Measurements from ENCODE around the gene MAP1LC3B2. TPM values are rescaled to one million over a fixed set of nuclear protein-coding genes. Genes with fewer than 3 reads are reported as not detected.

Gene MAP1LC3B2
- total and polyA plus RNA-seq, 10 of the 15 experiments (the other 5 are each of a cell fraction or from before 2014, with no cell fraction given) = 0.23 to 2.7 (median 0.72) TPM; not detected in 3

DNA sequence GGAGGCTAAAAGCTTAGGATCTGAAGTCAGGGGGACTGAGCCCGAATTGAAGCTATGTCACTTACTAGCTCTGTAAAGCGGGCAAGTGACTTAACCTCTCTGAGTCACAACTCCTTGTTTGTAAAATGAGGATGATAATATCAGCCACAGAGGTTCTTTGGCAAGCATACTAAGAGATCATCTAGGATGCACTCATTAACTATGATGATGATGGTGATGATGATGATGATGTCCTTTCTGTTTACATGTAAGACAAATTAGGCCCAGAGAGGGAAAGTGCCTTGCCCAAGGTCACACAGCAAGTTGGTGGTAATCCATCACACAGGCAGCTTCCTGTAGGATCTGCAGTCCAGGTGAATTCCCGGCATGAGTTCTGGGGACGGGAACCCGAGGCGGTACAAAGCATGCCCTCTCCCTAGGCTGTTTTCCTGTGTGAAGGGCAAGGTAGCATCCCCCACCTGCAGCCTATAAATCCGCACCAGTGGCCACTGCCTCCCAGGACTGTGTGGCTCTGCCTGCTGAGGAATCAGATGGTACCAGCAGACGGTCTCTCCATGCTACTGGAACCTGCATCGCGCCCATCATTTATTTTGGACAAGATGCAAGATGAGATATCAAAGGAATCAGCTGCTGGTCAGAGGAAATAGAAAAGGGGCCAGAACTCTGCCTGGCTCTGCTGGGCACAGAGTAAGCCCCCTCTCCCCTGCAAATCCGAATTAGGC lies 55.2 kb downstream of the MAP1LC3B2 start (continued):
- TF ChIP-seq TARDBP (IDR thresholded peaks at IDR 0.05; ENCODE audit: borderline replicate concordance) (no peak), CEBPB (IDR thresholded peaks at IDR 0.05; ENCODE audit: borderline replicate concordance in 1 of 2, low read depth in 2 of 2, low read length in 2 of 2) (no peak), CREB1 (IDR thresholded peaks at IDR 0.05; ENCODE audit: low read depth) (no peak)
- TF ChIP-seq, protein P1, sequence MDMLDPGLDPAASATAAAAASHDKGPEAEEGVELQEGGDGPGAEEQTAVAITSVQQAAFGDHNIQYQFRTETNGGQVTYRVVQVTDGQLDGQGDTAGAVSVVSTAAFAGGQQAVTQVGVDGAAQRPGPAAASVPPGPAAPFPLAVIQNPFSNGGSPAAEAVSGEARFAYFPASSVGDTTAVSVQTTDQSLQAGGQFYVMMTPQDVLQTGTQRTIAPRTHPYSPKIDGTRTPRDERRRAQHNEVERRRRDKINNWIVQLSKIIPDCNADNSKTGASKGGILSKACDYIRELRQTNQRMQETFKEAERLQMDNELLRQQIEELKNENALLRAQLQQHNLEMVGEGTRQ (IDR thresholded peaks at IDR 0.05; ENCODE audit: borderline replicate concordance, low read depth, low read length) = no peak

DNA sequence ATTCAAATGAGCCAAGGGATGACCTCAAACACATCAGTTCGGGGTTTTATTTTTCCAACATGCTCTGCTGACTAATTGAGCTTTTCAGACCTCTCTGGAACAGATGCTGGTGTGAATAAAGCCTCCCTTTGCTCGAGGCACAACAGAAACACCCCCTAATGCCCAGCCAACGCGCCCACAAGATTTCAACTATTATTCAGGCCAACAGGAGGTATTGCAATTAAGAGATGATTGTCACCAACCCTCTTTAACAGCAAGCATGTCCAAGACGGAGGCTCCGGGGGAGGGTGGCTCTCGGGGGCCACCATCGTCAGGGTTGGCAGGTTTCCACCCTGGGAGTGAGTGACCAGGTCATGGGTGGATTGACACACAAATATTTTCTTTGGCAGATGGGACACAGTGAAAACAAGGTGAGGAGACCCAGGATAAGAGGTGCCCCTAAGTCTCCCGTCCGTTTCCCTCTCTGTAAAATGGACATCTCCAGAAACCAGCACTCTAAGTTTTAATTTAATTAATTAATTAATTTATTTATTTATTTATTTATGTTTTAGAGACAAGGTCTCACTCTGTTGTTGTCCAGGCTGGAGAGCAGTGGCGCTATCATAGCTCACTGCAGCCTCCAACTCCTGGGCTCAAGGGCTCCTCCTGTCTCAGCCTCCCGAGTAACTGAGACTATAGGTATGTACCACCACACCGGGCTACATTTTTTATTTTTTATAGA lies 56.1 kb downstream of the MAP1LC3B2 start:
- POLR2A ChIA-PET = no interaction called here
- CTCF ChIA-PET = no interaction called here
- H4K20me1 ChIP-seq (ENCODE audit: control insufficient read depth, insufficient read depth) = 0 out of 2 replicates have a peak, but pooled peaks cover 3% of the 10 kb centered on the region
- SMC1A ChIA-PET (ENCODE audit: uncharacterized antibody, unreplicated experiment) = no interaction called here
- 42% methylated on average over 12 of the region's 13 CpGs for WGBS (ENCODE audit: insufficient coverage, insufficient replicate concordance, low lambda C conversion rate, missing lambda C conversion rate)
- no peak overlapping the region for H3K9ac ChIP-seq (ENCODE audit: control insufficient read depth, insufficient read depth, low read length)
- DNase-seq (ENCODE audit: low read depth, low spot score) (no peak), FAIRE-seq (no peak), ATAC-seq (no peak)
- H3K4me1 ChIP-seq (ENCODE audit: control insufficient read depth, insufficient read depth, low read length) = no peaks in the 10 kb centered on the region
- H3K79me2 ChIP-seq (ENCODE audit: control insufficient read depth, insufficient read depth, low read length) = no peaks in the 10 kb centered on the region
- no peak overlapping the region for H3K4me2 ChIP-seq (ENCODE audit: control insufficient read depth, insufficient read depth)
- no peak overlapping the region for H3K4me3 ChIP-seq
- H3K27me3 ChIP-seq (replicated peaks in 1 of 2; ENCODE audit: control insufficient read depth in 2 of 2, insufficient read depth in 2 of 2, low read length in 1 of 2) = peaks cover 4% of the 10 kb centered on the region in 2 experiments; a peak in 3 of 4 replicates
- no peak overlapping the region for H3K27ac ChIP-seq (ENCODE audit: control insufficient read depth, insufficient read depth)
- RAD21 ChIA-PET (ENCODE audit: unreplicated experiment) = no interaction called here
- H3K36me3 ChIP-seq (ENCODE audit: control insufficient read depth in 2 of 2, insufficient read depth in 2 of 2, low read length in 1 of 2) = no peaks in the 10 kb centered on the region
- intact Hi-C loops (cut with micrococcal nuclease; ENCODE audit: unreplicated experiment) = no loop called here
- in situ Hi-C loops (cut with MboI) = no loop called here
- BruUV-seq (replicated peaks) = no TSS peak
- no peak overlapping the region for H2AFZ ChIP-seq (ENCODE audit: control insufficient read depth, low read depth, low read length)
- H3K9me3 ChIP-seq (replicated peaks; ENCODE audit: control insufficient read depth, insufficient read depth, low read length) = no peaks in the 10 kb centered on the region; the same call in 2 of the 3 replicates
- TF ChIP-seq KDM1A (IDR thresholded peaks at IDR 0.05; ENCODE audit: borderline replicate concordance) = no peak
- TF ChIP-seq, protein P2, sequence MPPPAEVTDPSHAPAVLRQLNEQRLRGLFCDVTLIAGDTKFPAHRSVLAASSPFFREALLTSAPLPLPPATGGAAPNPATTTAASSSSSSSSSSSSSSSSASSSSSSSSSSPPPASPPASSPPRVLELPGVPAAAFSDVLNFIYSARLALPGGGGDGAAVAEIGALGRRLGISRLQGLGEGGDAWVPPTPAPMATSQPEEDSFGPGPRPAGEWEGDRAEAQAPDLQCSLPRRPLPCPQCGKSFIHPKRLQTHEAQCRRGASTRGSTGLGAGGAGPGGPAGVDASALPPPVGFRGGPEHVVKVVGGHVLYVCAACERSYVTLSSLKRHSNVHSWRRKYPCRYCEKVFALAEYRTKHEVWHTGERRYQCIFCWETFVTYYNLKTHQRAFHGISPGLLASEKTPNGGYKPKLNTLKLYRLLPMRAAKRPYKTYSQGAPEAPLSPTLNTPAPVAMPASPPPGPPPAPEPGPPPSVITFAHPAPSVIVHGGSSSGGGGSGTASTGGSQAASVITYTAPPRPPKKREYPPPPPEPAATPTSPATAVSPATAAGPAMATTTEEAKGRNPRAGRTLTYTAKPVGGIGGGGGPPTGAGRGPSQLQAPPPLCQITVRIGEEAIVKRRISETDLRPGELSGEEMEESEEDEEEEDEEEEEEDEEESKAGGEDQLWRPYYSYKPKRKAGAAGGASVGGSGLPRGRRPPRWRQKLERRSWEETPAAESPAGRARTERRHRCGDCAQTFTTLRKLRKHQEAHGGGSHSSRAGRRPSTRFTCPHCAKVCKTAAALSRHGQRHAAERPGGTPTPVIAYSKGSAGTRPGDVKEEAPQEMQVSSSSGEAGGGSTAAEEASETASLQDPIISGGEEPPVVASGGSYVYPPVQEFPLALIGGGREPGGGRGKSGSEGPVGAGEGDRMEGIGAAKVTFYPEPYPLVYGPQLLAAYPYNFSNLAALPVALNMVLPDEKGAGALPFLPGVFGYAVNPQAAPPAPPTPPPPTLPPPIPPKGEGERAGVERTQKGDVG (CRISPR knock-in tag; IDR thresholded peaks at IDR 0.05) = no peak
- TF ChIP-seq IRF4 (IDR thresholded peaks at IDR 0.05; ENCODE audit: low read depth, low read length) = no peak
- TF ChIP-seq GATAD2B (conservative IDR thresholded peaks at IDR 0.05; ENCODE audit: low read depth) = no peak
- TF ChIP-seq BHLHE40 (IDR thresholded peaks at IDR 0.05; ENCODE audit: borderline replicate concordance in 1 of 2, low read depth in 2 of 2, low read length in 1 of 2) = no peak
- TF ChIP-seq MLLT1 (IDR thresholded peaks at IDR 0.05) = no peak
